K562 (cell line): ENCODE data around the gene TRABD2B. TPM values are rescaled to one million over a fixed set of nuclear protein-coding genes. Genes with fewer than 3 reads are reported as not detected.

Source experiments
- ATAC-seq: fragments of 200-7000 bp; cut with Tn5 transposase; 3 replicates; pipeline ENCODE4 v1.9.1; 2020; ENCODE audit warnings: moderate library complexity
- BruUV-seq: library from RNA; stranded (reverse); fragments of 400-500 nt; replicated peaks from 2 replicates; lab custom pipeline; 2021; lab: Mats Ljungman, UMichigan
- CTCF ChIA-PET: fragments of 300-600 bp; formaldehyde crosslinking; extraction: SDS; loops from one replicate; lab custom pipeline; 2021; ENCODE audit warnings: low intra/inter-chr PET ratio; lab: Yijun Ruan, JAX
- POLR2A ChIA-PET: fragments of 300-600, 350-650 bp; sonication (Branson Sonifier 250); formaldehyde crosslinking; extraction: SDS; loops from one replicate; lab custom pipeline; 2021; ENCODE audit warnings: antibody characterized with exemption, inconsistent platforms; lab: Yijun Ruan, JAX
- DNase-seq, 4 experiments: peaks; one replicate each; pipeline versions ENCODE4 v3.0.0 to v3.0.0-alpha.2; 2011 to 2018; ENCODE audit warnings: low spot score in 3 of 4, mixed read lengths in 3 of 4; ENCODE audit errors: extremely low read depth in 1 of 4
- FAIRE-seq: peaks from 2 replicates; lab custom pipeline; 2011; peaks lifted over from hg19 to GRCh38; lab: Jason Lieb, UNC
- H2AFZ ChIP-seq: 2 replicates; pipeline ENCODE4 v1.6.0; 2011; ENCODE audit warnings: low read depth, low read length, control low read depth, inconsistent platforms
- H3K27ac ChIP-seq: fragments of 200-600 bp; 3 replicates; pipeline ENCODE4 v1.8.0; 2011; ENCODE audit warnings: low read depth, mild to moderate bottlenecking, control low read depth, inconsistent platforms, low read length, moderate library complexity, mixed read lengths; ENCODE audit errors: extremely low read depth
- H3K27me3 ChIP-seq, 2 experiments: fragments of 300-600 bp in 1 of 2; 2 replicates in 1 of 2; 3 replicates in 1 of 2; pipeline versions ENCODE4 v1.6.0 to v1.8.0; 2011; ENCODE audit warnings: inconsistent platforms in 2 of 2, low read length in 2 of 2, mild to moderate bottlenecking in 1 of 2, mixed read lengths in 1 of 2, moderate library complexity in 1 of 2; ENCODE audit not compliant: control insufficient read depth in 2 of 2, insufficient read depth in 2 of 2
- H3K36me3 ChIP-seq: fragments of 300-600 bp; 3 replicates; pipeline ENCODE4 v1.8.0; 2011; ENCODE audit warnings: mild to moderate bottlenecking, low read length, inconsistent platforms; ENCODE audit not compliant: control insufficient read depth, insufficient read depth
- H3K4me1 ChIP-seq, 2 experiments: fragments of 200-600 bp in 1 of 2; replicated peaks in 1 of 2; 2 replicates in 1 of 2; 3 replicates in 1 of 2; pipeline versions ENCODE4 v1.5.1 to v1.8.0; 2011; ENCODE audit warnings: inconsistent platforms in 2 of 2, low read length in 2 of 2, mild to moderate bottlenecking in 1 of 2, mixed read lengths in 1 of 2, moderate library complexity in 1 of 2; ENCODE audit not compliant: control insufficient read depth in 2 of 2, insufficient read depth in 2 of 2
- H3K4me2 ChIP-seq: 2 replicates; pipeline ENCODE4 v1.6.1; 2011; ENCODE audit warnings: low read length, control low read depth, inconsistent platforms, mixed read lengths; ENCODE audit not compliant: insufficient read depth
- H3K4me3 ChIP-seq: fragments of 200-600 bp; sonication (generic), shearing (Covaris generic); 2 replicates; pipeline ENCODE4 v1.5.1; 2016; ENCODE audit warnings: control low read depth, inconsistent platforms
- H3K79me2 ChIP-seq: fragments of 200-600 bp; 3 replicates; pipeline ENCODE4 v1.8.0; 2011; ENCODE audit warnings: low read length, inconsistent platforms; ENCODE audit not compliant: control insufficient read depth, insufficient read depth
- H3K9ac ChIP-seq, 2 experiments: 2 replicates each; pipeline versions ENCODE4 v1.6.0 to v1.6.1; 2011; ENCODE audit warnings: low read depth in 2 of 2, low read length in 2 of 2, control low read depth in 1 of 2, inconsistent platforms in 1 of 2, mild to moderate bottlenecking in 1 of 2, mixed read lengths in 1 of 2; ENCODE audit not compliant: insufficient read depth in 1 of 2
- H3K9me1 ChIP-seq: one replicate; pipeline ENCODE4 v1.6.0; 2011; ENCODE audit warnings: inconsistent platforms, mild to moderate bottlenecking, low read length, moderate library complexity; ENCODE audit not compliant: control insufficient read depth, insufficient read depth
- H3K9me3 ChIP-seq: replicated peaks from 2 replicates; pipeline ENCODE4 v1.5.1; 2011; ENCODE audit warnings: low read depth, low read length, inconsistent platforms; ENCODE audit not compliant: control insufficient read depth, insufficient read depth
- H4K20me1 ChIP-seq: replicated peaks from 2 replicates; pipeline ENCODE4 v1.6.1; 2011; ENCODE audit warnings: low read length, inconsistent platforms, mixed read lengths; ENCODE audit not compliant: control insufficient read depth, insufficient read depth
- MCM7 ChIP-seq, 2 experiments: fragments of 450-650 bp; IDR thresholded peaks; 2 replicates each; pipeline ENCODE4 v1.6.1; 2016 to 2018
- MTA2 ChIP-seq: fragments of 450-650 bp; IDR thresholded peaks from 2 replicates; pipeline ENCODE4 v1.6.1; 2016; ENCODE audit warnings: low read depth
- PTTG1 ChIP-seq: fragments of 450-650 bp; IDR thresholded peaks from 2 replicates; pipeline ENCODE4 v1.6.1; 2016; ENCODE audit warnings: low read depth, mild to moderate bottlenecking, missing genetic modification characterization, missing compliant biosample characterization
- RBM15 ChIP-seq: fragments of 200-400 bp; formaldehyde crosslinking; IDR thresholded peaks from 2 replicates; pipeline ENCODE4 v1.6.1; 2018; ENCODE audit warnings: mild to moderate bottlenecking, low read length, moderate library complexity; ENCODE audit not compliant: insufficient read depth
- SREBF1 ChIP-seq: fragments of 150-350 bp; IDR thresholded peaks from 2 replicates; pipeline ENCODE4 v1.6.1; 2014; ENCODE audit warnings: antibody characterized with exemption, low read depth, low read length, borderline replicate concordance
- WGBS: fragments of 100-300 bp; shearing (Covaris generic); methylation state at CpG from one replicate; pipeline ENCODE4 v1.1.6; 2016; ENCODE audit warnings: low coverage, mixed read lengths; ENCODE audit not compliant: insufficient coverage; ENCODE audit errors: missing lambda C conversion rate; 5-methylcytosine and 5-hydroxymethylcytosine counted together
- in situ Hi-C: fragments of 300-500 bp; cut with MboI; formaldehyde crosslinking; loops from 4 replicates; pipeline ENCODE4 v1.15.0; 2018; ENCODE audit warnings: inconsistent platforms, mixed read lengths
- intact Hi-C: fragments of 100-400 bp; cut with micrococcal nuclease; formaldehyde crosslinking; loops from 2 replicates; pipeline ENCODE4 v1.14.2; 2022
- polyA plus RNA-seq, 8 experiments: library from polyadenylated mRNA; depleted of rRNA in 4 of 8; stranded (reverse) in 5 of 8; unstranded in 3 of 8; fragments of >200 nt; fragmentation: Nextera tagmentation in 2 of 8; fragmentation: Illumina TruSeq in 1 of 8; extraction: Ambion mirVana in 2 of 8; extraction: Trizol in 1 of 8; gene quantifications; 2 replicates each; pipeline versions ENCODE4 v1.2.1 to v1.2.3, GENCODE V29; 2011 to 2014; ENCODE audit warnings: inconsistent platforms in 1 of 8, missing spikeins in 1 of 8
- total RNA-seq, 7 experiments: library from RNA; depleted of rRNA in 6 of 7; stranded (reverse); fragments of >200 nt in 6 of 7; fragmentation: Illumina TruSeq in 2 of 7; extraction: Trizol in 2 of 7; gene quantifications; 2 replicates each; pipeline versions ENCODE4 v1.2.1 to v1.2.3, GENCODE V29; 2011 to 2021; ENCODE audit warnings: low replicate concordance in 1 of 7
- TF ChIP-seq, protein P1 (sequence below), 2 experiments: fragments of 450-650 bp; formaldehyde crosslinking in 1 of 2; IDR thresholded peaks; 2 replicates each; pipeline versions ENCODE4 v1.4.0 to v1.6.1; 2014 to 2020; ENCODE audit warnings: mild to moderate bottlenecking in 2 of 2, borderline replicate concordance in 1 of 2, low read depth in 1 of 2
- TF ChIP-seq, protein P2 (sequence below): fragments of 450-650 bp; IDR thresholded peaks from 2 replicates; pipeline ENCODE4 v1.6.1; 2016

Gene TRABD2B
- total and polyA plus RNA-seq, 9 of the 15 experiments (the other 6 are each of a cell fraction or from before 2014, with no cell fraction given): not detected

DNA sequence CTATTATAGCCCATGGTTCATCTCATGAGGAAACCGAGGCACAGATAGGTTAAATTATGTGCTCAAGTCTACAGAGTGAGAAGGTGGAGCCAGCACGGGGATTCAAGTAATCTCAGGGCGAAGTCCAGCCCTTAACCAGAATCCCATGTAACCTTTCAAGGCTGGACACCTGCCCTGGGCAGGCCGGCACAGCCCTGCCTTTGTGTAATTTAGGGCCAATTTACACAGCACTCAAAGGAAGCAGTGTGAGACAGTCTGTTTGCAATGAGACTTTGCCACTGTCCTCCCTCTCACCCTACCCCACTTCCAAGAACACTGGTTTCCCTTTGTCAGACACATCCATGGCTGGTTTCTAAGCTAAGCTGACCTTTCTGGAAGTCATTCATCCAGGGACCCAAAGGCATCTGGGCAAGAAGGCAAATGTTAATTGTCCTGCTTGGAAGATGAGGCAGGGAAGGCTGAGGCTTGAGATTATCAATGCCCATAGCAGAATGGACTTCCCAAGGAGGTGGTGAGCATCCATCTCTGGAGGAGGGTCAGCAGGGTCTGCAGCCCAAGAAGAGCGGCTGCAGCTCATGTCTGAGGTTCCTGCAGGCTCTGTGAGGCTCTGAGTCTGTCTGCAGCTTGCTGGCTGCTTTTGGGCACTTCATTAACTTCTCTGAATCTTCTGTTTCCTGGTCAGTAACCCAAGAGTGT is 159.2 kb downstream of the TRABD2B start:
- CTCF ChIA-PET: no interaction called here
- H3K4me2 ChIP-seq: no peak overlapping the region

More for the DNA sequence above, 159.2 kb downstream of the TRABD2B start:
- no peaks in the 10 kb centered on the region for H3K9me3 ChIP-seq
- in situ Hi-C loops (no loop called here), intact Hi-C loops (no loop called here)
- BruUV-seq: no TSS peak
- FAIRE-seq (no peak), DNase-seq (no peak), ATAC-seq (no peak)
- no peaks in the 10 kb centered on the region for H4K20me1 ChIP-seq
- WGBS: 0% methylated on average over 5 of the region's 5 CpGs
- H3K27ac ChIP-seq: no peak overlapping the region
- no peak overlapping the region for H2AFZ ChIP-seq
- no peak overlapping the region for H3K4me3 ChIP-seq
- no peak overlapping the region for H3K9ac ChIP-seq
- no peaks in the 10 kb centered on the region for H3K9me1 ChIP-seq
- H3K27me3 ChIP-seq: peaks cover 0 to 18% of the 10 kb centered on the region in 2 experiments; a peak in 2 of 5 replicates
- H3K36me3 ChIP-seq: no peaks in the 10 kb centered on the region
- TF ChIP-seq RBM15 (no peak), PTTG1 (no peak), MCM7 (IDR thresholded peaks at IDR 0.05) (no peak), SREBF1 (no peak), MTA2 (no peak)
- TF ChIP-seq, protein P1, sequence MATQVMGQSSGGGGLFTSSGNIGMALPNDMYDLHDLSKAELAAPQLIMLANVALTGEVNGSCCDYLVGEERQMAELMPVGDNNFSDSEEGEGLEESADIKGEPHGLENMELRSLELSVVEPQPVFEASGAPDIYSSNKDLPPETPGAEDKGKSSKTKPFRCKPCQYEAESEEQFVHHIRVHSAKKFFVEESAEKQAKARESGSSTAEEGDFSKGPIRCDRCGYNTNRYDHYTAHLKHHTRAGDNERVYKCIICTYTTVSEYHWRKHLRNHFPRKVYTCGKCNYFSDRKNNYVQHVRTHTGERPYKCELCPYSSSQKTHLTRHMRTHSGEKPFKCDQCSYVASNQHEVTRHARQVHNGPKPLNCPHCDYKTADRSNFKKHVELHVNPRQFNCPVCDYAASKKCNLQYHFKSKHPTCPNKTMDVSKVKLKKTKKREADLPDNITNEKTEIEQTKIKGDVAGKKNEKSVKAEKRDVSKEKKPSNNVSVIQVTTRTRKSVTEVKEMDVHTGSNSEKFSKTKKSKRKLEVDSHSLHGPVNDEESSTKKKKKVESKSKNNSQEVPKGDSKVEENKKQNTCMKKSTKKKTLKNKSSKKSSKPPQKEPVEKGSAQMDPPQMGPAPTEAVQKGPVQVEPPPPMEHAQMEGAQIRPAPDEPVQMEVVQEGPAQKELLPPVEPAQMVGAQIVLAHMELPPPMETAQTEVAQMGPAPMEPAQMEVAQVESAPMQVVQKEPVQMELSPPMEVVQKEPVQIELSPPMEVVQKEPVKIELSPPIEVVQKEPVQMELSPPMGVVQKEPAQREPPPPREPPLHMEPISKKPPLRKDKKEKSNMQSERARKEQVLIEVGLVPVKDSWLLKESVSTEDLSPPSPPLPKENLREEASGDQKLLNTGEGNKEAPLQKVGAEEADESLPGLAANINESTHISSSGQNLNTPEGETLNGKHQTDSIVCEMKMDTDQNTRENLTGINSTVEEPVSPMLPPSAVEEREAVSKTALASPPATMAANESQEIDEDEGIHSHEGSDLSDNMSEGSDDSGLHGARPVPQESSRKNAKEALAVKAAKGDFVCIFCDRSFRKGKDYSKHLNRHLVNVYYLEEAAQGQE (IDR thresholded peaks at IDR 0.05; ENCODE audit: borderline replicate concordance): no peak
- TF ChIP-seq, protein P1 (CRISPR knock-in tag; IDR thresholded peaks at IDR 0.05; ENCODE audit: low read depth): no peak
- TF ChIP-seq, protein P2, sequence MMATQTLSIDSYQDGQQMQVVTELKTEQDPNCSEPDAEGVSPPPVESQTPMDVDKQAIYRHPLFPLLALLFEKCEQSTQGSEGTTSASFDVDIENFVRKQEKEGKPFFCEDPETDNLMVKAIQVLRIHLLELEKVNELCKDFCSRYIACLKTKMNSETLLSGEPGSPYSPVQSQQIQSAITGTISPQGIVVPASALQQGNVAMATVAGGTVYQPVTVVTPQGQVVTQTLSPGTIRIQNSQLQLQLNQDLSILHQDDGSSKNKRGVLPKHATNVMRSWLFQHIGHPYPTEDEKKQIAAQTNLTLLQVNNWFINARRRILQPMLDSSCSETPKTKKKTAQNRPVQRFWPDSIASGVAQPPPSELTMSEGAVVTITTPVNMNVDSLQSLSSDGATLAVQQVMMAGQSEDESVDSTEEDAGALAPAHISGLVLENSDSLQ: no peak
- H3K4me1 ChIP-seq: no peaks in the 10 kb centered on the region
- POLR2A ChIA-PET: no interaction called here
- no peaks in the 10 kb centered on the region for H3K79me2 ChIP-seq
